ENCODE data around the gene KRTAP19-3. TPM values are rescaled to one million over a fixed set of nuclear protein-coding genes. Genes with fewer than 3 reads are reported as not detected.

KRTAP19-3 gene
- total RNA-seq, 1 donor from 2014 or later = not detected

Other genes with a start within 250 kb of the KRTAP19-3 start
- not detected for gene KRTAP24-1, start 209.1 kb downstream of the KRTAP19-3 start, total RNA-seq
- not detected for gene KRTAP25-1, start 202.5 kb downstream of the KRTAP19-3 start, total RNA-seq
- gene KRTAP26-1, start 171.7 kb downstream of the KRTAP19-3 start, total RNA-seq = not detected
- gene KRTAP27-1, start 154.3 kb downstream of the KRTAP19-3 start, total RNA-seq = not detected
- gene KRTAP23-1, start 143.4 kb downstream of the KRTAP19-3 start, total RNA-seq = not detected
- not detected for gene KRTAP13-2, start 119.7 kb downstream of the KRTAP19-3 start, total RNA-seq
- not detected for gene KRTAP13-1, start 96.0 kb downstream of the KRTAP19-3 start, total RNA-seq
- not detected for gene KRTAP13-3, start 66.1 kb downstream of the KRTAP19-3 start, total RNA-seq
- gene KRTAP13-4, start 61.8 kb downstream of the KRTAP19-3 start, total RNA-seq = not detected
- not detected for gene KRTAP15-1, start 51.7 kb downstream of the KRTAP19-3 start, total RNA-seq
- not detected for gene KRTAP19-1, start 11.6 kb downstream of the KRTAP19-3 start, total RNA-seq
- gene KRTAP19-2, start 4.6 kb downstream of the KRTAP19-3 start, total RNA-seq = not detected
- not detected for gene KRTAP19-4, start 5.2 kb upstream of the KRTAP19-3 start, total RNA-seq
- not detected for gene KRTAP19-5, start 10.1 kb upstream of the KRTAP19-3 start, total RNA-seq
- not detected for gene KRTAP19-6, start 49.9 kb upstream of the KRTAP19-3 start, total RNA-seq
- gene KRTAP19-7, start 69.3 kb upstream of the KRTAP19-3 start, total RNA-seq = not detected
- gene KRTAP22-2, start 98.4 kb upstream of the KRTAP19-3 start, total RNA-seq = not detected
- gene KRTAP6-3, start 100.4 kb upstream of the KRTAP19-3 start, total RNA-seq = not detected
- gene KRTAP6-2, start 106.9 kb upstream of the KRTAP19-3 start, total RNA-seq = not detected
- gene KRTAP22-1, start 109.1 kb upstream of the KRTAP19-3 start, total RNA-seq = not detected
- gene KRTAP6-1, start 121.9 kb upstream of the KRTAP19-3 start, total RNA-seq = not detected
- gene KRTAP20-1, start 124.4 kb upstream of the KRTAP19-3 start, total RNA-seq = not detected
- not detected for gene KRTAP20-4, start 128.6 kb upstream of the KRTAP19-3 start, total RNA-seq
- not detected for gene KRTAP20-2, start 143.2 kb upstream of the KRTAP19-3 start, total RNA-seq
- gene KRTAP20-3, start 150.9 kb upstream of the KRTAP19-3 start, total RNA-seq = not detected
- not detected for gene KRTAP21-3, start 226.8 kb upstream of the KRTAP19-3 start, total RNA-seq